Measurements from ENCODE around the gene AQP6.

- TF ChIP-seq CTCF (IDR thresholded peaks at IDR 0.05) (no peak), POLR2A (IDR thresholded peaks at IDR 0.05) (no peak)
Measured at GRCh38 chr12:49966511-49967041, 6.2 kb upstream of the AQP6 start.
